AG04449 (cell line): ENCODE results near the gene SGCB.

ENCODE experiments used
- CTCF ChIA-PET: fragments of 350-600 bp; formaldehyde crosslinking; extraction: SDS; loops from one replicate; lab custom pipeline; 2021; ENCODE audit warnings: antibody characterized with exemption; lab: Yijun Ruan, JAX
- POLR2A ChIA-PET: fragments of 400-600, 350-600 bp; formaldehyde crosslinking; extraction: SDS; loops from one replicate; lab custom pipeline; 2020; ENCODE audit warnings: antibody characterized with exemption, inconsistent platforms; lab: Yijun Ruan, JAX
- DNase-seq: peaks from one replicate; pipeline ENCODE4 v3.0.0-alpha.2; 2010; ENCODE audit warnings: low read depth, low spot score
- H3K4me3 ChIP-seq: 2 replicates; pipeline ENCODE4 v1.5.1; 2011; ENCODE audit warnings: low read depth, mild to moderate bottlenecking, control low read depth, low read length
- CTCF ChIP-seq: IDR thresholded peaks from one replicate; pipeline ENCODE4 v1.5.1; 2011; ENCODE audit warnings: mild to moderate bottlenecking, moderate library complexity, low read length, control low read depth, inconsistent platforms; ENCODE audit not compliant: insufficient read depth; ENCODE audit errors: missing control alignments

SGCB gene

GRCh38 chr4:52036886-52037530 is 1.1 kb downstream of the SGCB start:
- POLR2A ChIA-PET, result no interaction called here
- CTCF ChIA-PET, result interaction anchor here (2.9 kb wide), 1 partner anchor 11 kb away, joined by 15 read pairs; no protein-coding TSS in a partner anchor
- H3K4me3 ChIP-seq, result peak overlapping the region; percentile 75
- no peak for DNase-seq
- TF ChIP-seq CTCF, result no peak

- no peak for TF ChIP-seq CTCF
- POLR2A ChIA-PET, result no interaction called here
- CTCF ChIA-PET, result interaction anchor here (1.2 to 2.9 kb wide), 3 partner anchors 9 to 139 kb away, joined by 3 to 15 read pairs (median 5); no protein-coding TSS in a partner anchor
- no peak for DNase-seq
- no peak overlapping the region for H3K4me3 ChIP-seq
Measured at GRCh38 chr4:52035190-52035589, 2.9 kb downstream of the SGCB start.

- ChIA-PET POLR2A (no interaction called here), CTCF (interaction anchor here (1.2 to 1.7 kb wide), 2 partner anchors 136 to 200 kb away, joined by 3 to 5 read pairs; no protein-coding TSS in a partner anchor)
- DNase-seq, result no peak
- TF ChIP-seq CTCF, result no peak
- H3K4me3 ChIP-seq, result no peak overlapping the region
Measured at GRCh38 chr4:52032005-52032404, 6.1 kb downstream of the SGCB start.

- POLR2A ChIA-PET, result interaction anchor here (1.1 kb wide), 1 partner anchor 9 kb away, joined by 5 read pairs; the partner anchor contains the start of gene SGCB
- CTCF ChIA-PET, result interaction anchor here (1.0 to 2.3 kb wide), 3 partner anchors 133 to 198 kb away, joined by 4 to 20 read pairs (median 5); partner anchors contain the start of gene DCUN1D4
- no peak for TF ChIP-seq CTCF
- no peak overlapping the region for H3K4me3 ChIP-seq
- peak; percentile 41 for DNase-seq
Measured at GRCh38 chr4:52028970-52029369, 9.1 kb downstream of the SGCB start.

- POLR2A ChIA-PET, result no interaction called here
- no peak for TF ChIP-seq CTCF
- H3K4me3 ChIP-seq, result no peak within 1 kb of the TSS
- DNase-seq, result no peak
- CTCF ChIA-PET, result interaction anchor here (1.0 to 4.0 kb wide), 4 partner anchors 8 to 189 kb away, joined by 3 to 17 read pairs (median 4); no protein-coding TSS in a partner anchor
Measured at GRCh38 chr4:52019936-52020657, 18.0 kb downstream of the SGCB start, which contains the start of gene LRRC66. TSS of gene LRRC66 (minus strand) at chr4:52020363. CDS start at chr4:52017613, 2,750 bp downstream.

- CTCF ChIA-PET, result interaction anchor here (4.0 kb wide), 1 partner anchor 122 kb away, joined by 17 read pairs; no protein-coding TSS in a partner anchor
- no peak overlapping the region for H3K4me3 ChIP-seq
- no peak for TF ChIP-seq CTCF
- POLR2A ChIA-PET, result no interaction called here
- DNase-seq, result no peak
Measured at GRCh38 chr4:52017814-52018213, 20.3 kb downstream of the SGCB start.
